Left lung (tissue), 10 donors: ENCODE data around the gene C1QTNF1. TPM values are rescaled to one million over a fixed set of nuclear protein-coding genes. Genes with fewer than 3 reads are reported as not detected.

Experiments
- ATAC-seq: fragments of 200-7000 bp; cut with Tn5 transposase; one replicate; pipeline ENCODE4 v1.9.1; 2020; ENCODE audit warnings: moderate library complexity
- DNase-seq, 4 donors: peaks; one replicate each; pipeline ENCODE4 v3.0.0-alpha.2; 2013 to 2020
- H3K27ac ChIP-seq, 2 donors: fragments of 200-600 bp; sonication (generic) in 1 of 2; one replicate each; pipeline versions ENCODE4 v1.5.0 to v1.8.0; 2020 to 2021
- H3K27me3 ChIP-seq, 2 donors: fragments of 200-600 bp; sonication (generic) in 1 of 2; one replicate each; pipeline versions ENCODE4 v1.5.0 to v1.8.0; 2020 to 2021
- H3K36me3 ChIP-seq, 2 donors: fragments of 200-600 bp; sonication (generic) in 1 of 2; one replicate each; pipeline versions ENCODE4 v1.5.0 to v1.8.0; 2020 to 2021
- H3K4me1 ChIP-seq, 2 donors: fragments of 200-600 bp; one replicate each; pipeline ENCODE4 v1.8.0; 2021
- H3K4me3 ChIP-seq, 2 donors: fragments of 200-600 bp; sonication (generic) in 1 of 2; one replicate each; pipeline versions ENCODE4 v1.5.0 to v1.8.0; 2020 to 2021; ENCODE audit warnings: mild to moderate bottlenecking in 1 of 2
- H3K9me3 ChIP-seq, 2 donors: fragments of 200-600 bp; sonication (generic) in 1 of 2; one replicate each; pipeline versions ENCODE4 v1.5.0 to v1.8.0; 2020 to 2021
- CTCF ChIP-seq, 2 donors: fragments of 200-600 bp; sonication (generic) in 1 of 2; IDR thresholded peaks; one replicate each; pipeline versions ENCODE4 v1.5.0 to v1.8.0; 2021; ENCODE audit warnings: antibody characterized with exemption in 2 of 2
- intact Hi-C, 2 donors: fragments of 100-400 bp; cut with DNase I; formaldehyde crosslinking; loops; one replicate each; pipeline versions ENCODE4 v1.11.2 to v1.14.2; 2022
- polyA plus RNA-seq, 6 donors: library from polyadenylated mRNA; unstranded; fragments of 120-200 nt; gene quantifications; one replicate each; pipeline ENCODE4 v1.2.1, GENCODE V29; 2013; ENCODE audit not compliant: insufficient read length in 6 of 6
- total RNA-seq, 2 donors: library from RNA; stranded (reverse); fragmentation: NEBNext Ultra II Directional; extraction: Animal tissue kit (Norgen Biotek cat#: 25700); gene quantifications; one replicate each; pipeline ENCODE4 v1.2.1, GENCODE V29; 2021
- donor health status: DM: no; HTN: yes; CAD: no.
- donor health status: DM: no; HTN: no; CAD: no.

Gene C1QTNF1
- total and polyA plus RNA-seq, 8 donors: 1.4 to 31.4 (median 2.2) TPM

- Histone ChIP-seq H3K4me3 (no peak overlapping the region), H3K27ac (no peak overlapping the region), H3K9me3 (no peaks in the 10 kb centered on the region), H3K4me1 (peaks cover 0 to 21% of the 10 kb centered on the region in 2 donors), H3K36me3 (peaks cover 0 to 79% of the 10 kb centered on the region in 2 donors), H3K27me3 (no peaks in the 10 kb centered on the region)
- intact Hi-C loops: no loop called here
- no peak for DNase-seq
- ATAC-seq: no peak
- TF ChIP-seq CTCF (IDR thresholded peaks at IDR 0.05): no peak
Observed at GRCh38 chr17:79080349-79080748, 56.4 kb downstream of the C1QTNF1 start.

GRCh38 chr17:79080761-79081290, 56.9 kb downstream of the C1QTNF1 start:
- H3K9me3 ChIP-seq: no peaks in the 10 kb centered on the region
- no peaks in the 10 kb centered on the region for H3K27me3 ChIP-seq
- peaks cover 0 to 16% of the 10 kb centered on the region in 2 donors for H3K4me1 ChIP-seq
- TF ChIP-seq CTCF (IDR thresholded peaks at IDR 0.05): no peak
- intact Hi-C loops: no loop called here
- peaks cover 0 to 83% of the 10 kb centered on the region in 2 donors for H3K36me3 ChIP-seq
- DNase-seq: no peak
- no peak for ATAC-seq
- no peak overlapping the region for H3K4me3 ChIP-seq
- H3K27ac ChIP-seq: no peak overlapping the region

DNA sequence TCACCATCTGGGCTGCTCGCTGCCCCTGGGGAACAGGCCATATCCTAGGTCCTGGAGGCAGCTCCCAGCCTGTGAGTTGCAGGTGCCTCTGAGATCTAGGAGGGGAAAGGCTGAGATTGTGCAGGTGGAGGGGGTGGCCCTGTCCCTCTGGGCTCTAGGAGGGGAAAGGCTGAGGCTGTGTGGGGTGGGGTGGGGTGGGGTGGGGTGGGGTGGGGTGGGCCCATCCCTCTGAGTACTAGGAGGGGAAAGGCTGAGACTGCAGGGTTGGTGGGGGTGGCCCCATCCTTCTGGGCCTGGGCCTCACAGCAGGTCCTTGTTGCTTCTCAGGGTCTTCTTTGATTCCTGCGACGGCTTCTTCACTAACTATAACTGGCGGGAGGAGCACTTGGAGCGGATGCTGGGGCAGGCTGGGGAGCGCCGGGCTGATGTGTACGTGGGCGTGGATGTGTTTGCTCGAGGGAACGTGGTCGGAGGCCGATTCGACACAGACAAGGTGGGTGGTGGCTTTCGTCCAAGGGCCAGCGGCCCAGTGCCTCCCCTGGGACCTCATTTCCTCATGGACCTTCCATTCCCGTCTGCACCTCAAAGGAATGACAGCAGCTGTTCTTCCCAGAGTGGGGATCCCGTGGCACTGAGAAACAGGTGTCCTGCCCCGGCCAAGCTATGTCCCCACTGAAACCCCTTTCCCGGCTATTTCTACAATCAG, 57.8 kb downstream of the C1QTNF1 start:
- intact Hi-C loops: no loop called here
- no peaks in the 10 kb centered on the region for H3K9me3 ChIP-seq
- H3K27me3 ChIP-seq: no peaks in the 10 kb centered on the region
- H3K4me3 ChIP-seq: no peak overlapping the region
- H3K4me1 ChIP-seq: peaks cover 0 to 7% of the 10 kb centered on the region in 2 donors
- ATAC-seq (no peak), DNase-seq (no peak)
- TF ChIP-seq CTCF (IDR thresholded peaks at IDR 0.05): no peak
- H3K36me3 ChIP-seq: peaks cover 0 to 92% of the 10 kb centered on the region in 2 donors
- H3K27ac ChIP-seq: no peak overlapping the region

GRCh38 chr17:79082311-79083190, 58.6 kb downstream of the C1QTNF1 start:
- ATAC-seq (peak; percentile 68), DNase-seq (peak in 1 of 4 donors; percentile 91)
- Histone ChIP-seq H3K9me3 (no peaks in the 10 kb centered on the region), H3K4me3 (no peak overlapping the region), H3K27me3 (no peaks in the 10 kb centered on the region), H3K36me3 (peaks cover 0 to 99% of the 10 kb centered on the region in 2 donors), H3K27ac (no peak overlapping the region), H3K4me1 (peaks cover 0 to 5% of the 10 kb centered on the region in 2 donors)
- intact Hi-C loops: no loop called here
- peak; percentile 79 for TF ChIP-seq CTCF (IDR thresholded peaks at IDR 0.05)
